Loucy (cell line): ENCODE data around the gene LHX4.

Source experiments
- CTCF ChIP-seq: fragments of 200-600 bp; sonication (generic); conservative IDR thresholded peaks from 2 replicates; pipeline ENCODE4 v1.5.1; 2014; ENCODE audit warnings: mild to moderate bottlenecking, antibody characterized with exemption, low read length
- EZH2phosphoT487 ChIP-seq: fragments of 200-600 bp; IDR thresholded peaks from 2 replicates; pipeline ENCODE4 v1.6.1; 2018; ENCODE audit warnings: antibody characterized with exemption, mild to moderate bottlenecking, moderate library complexity, borderline replicate concordance

- no peak for TF ChIP-seq CTCF
- no peak for TF ChIP-seq EZH2phosphoT487
Observed at GRCh38 chr1:180268556-180269075, 38.6 kb downstream of the LHX4 start.
